BLaER1 treated with 17β-estradiol and CSF1 and Interleukin-3, amounts not matched to agents 10 nM and 100 nM (cell line): Measurements from ENCODE around the gene MRPL48.
A peak's percentile ranks its signal among the peaks of the same experiment; 100 is the strongest.

Experiments
- H3K27ac ChIP-seq, 11 experiments: shearing (Covaris generic); formaldehyde crosslinking; 2 replicates each; pipeline ENCODE4 v1.8.1; 2022
- H3K27me3 ChIP-seq, 11 experiments: shearing (Covaris generic); formaldehyde crosslinking; 2 replicates each; pipeline ENCODE4 v1.8.1; 2022
- H3K36me3 ChIP-seq, 11 experiments: shearing (Covaris generic); formaldehyde crosslinking; 2 replicates each; pipeline ENCODE4 v1.8.1; 2022
- H3K4me1 ChIP-seq, 10 experiments: shearing (Covaris generic); formaldehyde crosslinking; 2 replicates each; pipeline ENCODE4 v1.8.1; 2022
- H3K4me2 ChIP-seq, 11 experiments: shearing (Covaris generic); formaldehyde crosslinking; 2 replicates each; pipeline ENCODE4 v1.8.1; 2022
- H3K4me3 ChIP-seq, 10 experiments: shearing (Covaris generic); formaldehyde crosslinking; 2 replicates each; pipeline ENCODE4 v1.8.1; 2022
- H3K9ac ChIP-seq, 11 experiments: shearing (Covaris generic); formaldehyde crosslinking; 2 replicates each; pipeline ENCODE4 v1.8.1; 2022
- H3K9me3 ChIP-seq, 11 experiments: shearing (Covaris generic); formaldehyde crosslinking; replicated peaks in 1 of 11; 2 replicates each; pipeline ENCODE4 v1.8.1; 2022
- H4K20me1 ChIP-seq, 11 experiments: shearing (Covaris generic); formaldehyde crosslinking; 2 replicates each; pipeline ENCODE4 v1.8.1; 2022
- Cebpa-rat ChIP-seq, 11 experiments: shearing (Covaris generic); IDR thresholded peaks; 2 replicates each; pipeline ENCODE4 v1.8.1; 2022

Gene MRPL48

GRCh38 chr11:73800276-73800806 lies 12.7 kb downstream of the MRPL48 start:
- H3K9ac ChIP-seq = no peak overlapping the region
- no peak overlapping the region for H3K27ac ChIP-seq
- H3K4me2 ChIP-seq = no peak overlapping the region
- TF ChIP-seq Cebpa-rat (IDR thresholded peaks at IDR 0.05) = no peak
- H3K4me1 ChIP-seq = peaks cover 0 to 3% (median 0%) of the 10 kb centered on the region in 10 experiments; a peak in 2 of 20 replicates
- no peaks in the 10 kb centered on the region for H3K27me3 ChIP-seq
- peaks cover 12 to 41% (median 22%) of the 10 kb centered on the region in 11 experiments for H3K36me3 ChIP-seq
- peaks cover 0 to 63% (median 6%) of the 10 kb centered on the region in 11 experiments; a peak in 8 of 22 replicates for H4K20me1 ChIP-seq
- no peaks in the 10 kb centered on the region for H3K9me3 ChIP-seq
- no peak overlapping the region for H3K4me3 ChIP-seq

GRCh38 chr11:73801136-73801535 lies 13.5 kb downstream of the MRPL48 start:
- Histone ChIP-seq H3K4me3 (no peak overlapping the region), H3K4me2 (no peak overlapping the region), H3K27ac (no peak overlapping the region), H3K27me3 (no peaks in the 10 kb centered on the region), H4K20me1 (peaks cover 0 to 59% (median 4%) of the 10 kb centered on the region in 11 experiments; a peak in 8 of 22 replicates), H3K4me1 (peaks cover 0 to 3% (median 0%) of the 10 kb centered on the region in 10 experiments; a peak in 2 of 20 replicates), H3K9me3 (no peaks in the 10 kb centered on the region), H3K9ac (no peak overlapping the region), H3K36me3 (peaks cover 15 to 45% (median 26%) of the 10 kb centered on the region in 11 experiments)
- TF ChIP-seq Cebpa-rat (IDR thresholded peaks at IDR 0.05) = no peak

DNA sequence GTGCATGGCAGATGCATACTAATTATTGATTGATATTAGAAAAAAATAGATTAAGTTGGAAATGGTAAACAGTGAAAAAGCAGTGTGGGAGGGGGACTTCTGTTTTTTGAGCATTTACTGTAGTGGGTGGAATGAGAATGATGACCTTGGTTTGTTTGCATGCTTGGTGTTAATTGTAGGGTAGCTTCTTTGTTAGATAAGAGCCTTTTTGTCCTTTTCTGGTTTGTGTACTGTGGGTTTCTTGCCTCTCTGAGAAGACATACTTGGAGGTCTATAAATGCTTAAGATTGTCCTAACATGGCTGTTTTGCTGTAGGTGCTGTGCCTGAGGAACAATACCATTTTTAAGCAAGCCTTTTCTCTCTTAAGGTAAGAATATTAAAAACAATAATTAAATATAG lies 17.0 kb downstream of the MRPL48 start:
- Histone ChIP-seq H3K9ac (no peak overlapping the region), H3K4me2 (no peak overlapping the region), H3K4me1 (peaks cover 0 to 3% (median 0%) of the 10 kb centered on the region in 10 experiments; a peak in 2 of 20 replicates), H3K27ac (no peak overlapping the region), H3K27me3 (no peaks in the 10 kb centered on the region), H4K20me1 (peaks cover 0 to 23% (median 0%) of the 10 kb centered on the region in 11 experiments; a peak in 4 of 22 replicates), H3K9me3 (peaks cover 0 to 8% (median 0%) of the 10 kb centered on the region in 11 experiments; a peak in 3 of 22 replicates), H3K4me3 (no peak overlapping the region), H3K36me3 (peaks cover 25 to 56% (median 43%) of the 10 kb centered on the region in 11 experiments)
- TF ChIP-seq Cebpa-rat (IDR thresholded peaks at IDR 0.05) = no peak

GRCh38 chr11:73808052-73808451 lies 20.4 kb downstream of the MRPL48 start:
- H3K36me3 ChIP-seq = peaks cover 31 to 71% (median 51%) of the 10 kb centered on the region in 11 experiments
- H3K9ac ChIP-seq = no peak overlapping the region
- H4K20me1 ChIP-seq = peaks cover 0 to 9% (median 0%) of the 10 kb centered on the region in 11 experiments; a peak in 2 of 22 replicates
- H3K4me3 ChIP-seq = no peak overlapping the region
- H3K4me2 ChIP-seq = no peak overlapping the region
- H3K27me3 ChIP-seq = no peaks in the 10 kb centered on the region
- H3K9me3 ChIP-seq = peaks cover 0 to 8% (median 0%) of the 10 kb centered on the region in 11 experiments; a peak in 3 of 22 replicates
- no peak for TF ChIP-seq Cebpa-rat (IDR thresholded peaks at IDR 0.05)
- H3K4me1 ChIP-seq = no peaks in the 10 kb centered on the region
- no peak overlapping the region for H3K27ac ChIP-seq

GRCh38 chr11:73810637-73811036 lies 23.0 kb downstream of the MRPL48 start:
- peaks cover 30 to 59% (median 49%) of the 10 kb centered on the region in 11 experiments for H3K36me3 ChIP-seq
- H3K9me3 ChIP-seq = peaks cover 0 to 8% (median 0%) of the 10 kb centered on the region in 11 experiments; a peak in 3 of 22 replicates
- H3K27me3 ChIP-seq = no peaks in the 10 kb centered on the region
- H4K20me1 ChIP-seq = no peaks in the 10 kb centered on the region
- no peak for TF ChIP-seq Cebpa-rat (IDR thresholded peaks at IDR 0.05)
- H3K27ac ChIP-seq = no peak overlapping the region
- H3K9ac ChIP-seq = no peak overlapping the region
- H3K4me2 ChIP-seq = no peak overlapping the region
- no peak overlapping the region for H3K4me3 ChIP-seq
- H3K4me1 ChIP-seq = no peaks in the 10 kb centered on the region

DNA sequence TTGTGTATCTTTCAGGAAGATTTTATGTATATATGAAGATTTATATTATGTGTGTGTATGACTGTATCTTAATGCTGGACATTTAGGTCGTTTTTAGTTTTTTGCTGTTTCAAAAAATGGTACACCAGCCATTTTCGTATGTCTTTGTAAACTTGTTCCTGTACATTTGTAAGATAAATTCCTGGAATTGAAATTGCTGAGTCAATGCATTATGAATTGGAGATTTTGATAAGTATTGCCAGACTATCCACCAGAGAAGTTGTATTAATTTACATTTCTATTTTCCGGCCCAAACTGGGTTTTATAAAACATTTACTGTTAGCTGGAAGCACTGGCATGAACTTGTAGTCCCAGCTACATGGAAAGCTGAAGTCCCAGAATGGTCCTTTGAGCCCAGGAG lies 24.6 kb downstream of the MRPL48 start:
- Histone ChIP-seq H3K36me3 (peaks cover 29 to 54% (median 48%) of the 10 kb centered on the region in 11 experiments), H3K4me2 (no peak overlapping the region), H3K9me3 (peaks cover 11 to 21% (median 12%) of the 10 kb centered on the region in 11 experiments; a peak in 21 of 22 replicates), H3K27me3 (no peaks in the 10 kb centered on the region), H3K4me1 (no peaks in the 10 kb centered on the region), H3K27ac (no peak overlapping the region), H3K9ac (no peak overlapping the region), H3K4me3 (no peak overlapping the region), H4K20me1 (no peaks in the 10 kb centered on the region)
- TF ChIP-seq Cebpa-rat (IDR thresholded peaks at IDR 0.05) = no peak

DNA sequence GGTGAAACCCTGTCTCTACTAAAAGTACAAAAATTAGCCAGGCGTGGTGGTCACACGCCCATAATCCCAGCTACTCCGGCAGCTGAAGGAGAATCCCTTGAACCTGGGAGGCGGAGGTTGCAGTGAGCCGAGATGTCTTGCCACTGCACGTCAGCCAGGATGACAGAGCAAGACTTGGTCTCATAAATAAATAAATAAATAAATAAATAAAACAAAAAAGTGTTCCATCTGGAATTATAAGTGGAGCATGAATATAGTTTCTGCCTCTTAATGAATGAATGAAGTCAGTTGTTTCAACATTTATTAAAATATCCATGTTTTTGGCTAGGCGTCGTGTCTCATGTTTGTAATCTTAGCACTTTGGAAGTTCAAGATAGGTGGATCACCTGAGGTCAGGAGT lies 27.1 kb downstream of the MRPL48 start:
- Histone ChIP-seq H3K27me3 (no peaks in the 10 kb centered on the region), H4K20me1 (no peaks in the 10 kb centered on the region), H3K9ac (no peak overlapping the region), H3K27ac (no peak overlapping the region), H3K36me3 (peaks cover 8 to 39% (median 28%) of the 10 kb centered on the region in 11 experiments), H3K4me2 (no peak overlapping the region), H3K4me1 (peaks cover 0 to 10% (median 0%) of the 10 kb centered on the region in 10 experiments; a peak in 3 of 20 replicates), H3K4me3 (no peak overlapping the region), H3K9me3 (peaks cover 11 to 18% (median 12%) of the 10 kb centered on the region in 11 experiments; a peak in 21 of 22 replicates)
- TF ChIP-seq Cebpa-rat (IDR thresholded peaks at IDR 0.05) = no peak

GRCh38 chr11:73818846-73819245 lies 31.2 kb downstream of the MRPL48 start:
- Histone ChIP-seq H3K9me3 (peaks cover 11 to 22% (median 12%) of the 10 kb centered on the region in 11 experiments; a peak in 21 of 22 replicates), H3K4me2 (0 out of 22 replicates have a peak overlapping the region, but pooled peaks of 1 of the 11 experiments have one; percentile 4), H3K4me1 (peaks cover 0 to 10% (median 0%) of the 10 kb centered on the region in 10 experiments; a peak in 3 of 20 replicates), H3K9ac (no peak overlapping the region), H3K36me3 (peaks cover 8 to 54% (median 38%) of the 10 kb centered on the region in 11 experiments; a peak in 20 of 22 replicates), H3K4me3 (no peak overlapping the region), H3K27ac (no peak overlapping the region), H4K20me1 (no peaks in the 10 kb centered on the region; a peak in 1 of 22 replicates), H3K27me3 (no peaks in the 10 kb centered on the region)
- no peak for TF ChIP-seq Cebpa-rat (IDR thresholded peaks at IDR 0.05)

DNA sequence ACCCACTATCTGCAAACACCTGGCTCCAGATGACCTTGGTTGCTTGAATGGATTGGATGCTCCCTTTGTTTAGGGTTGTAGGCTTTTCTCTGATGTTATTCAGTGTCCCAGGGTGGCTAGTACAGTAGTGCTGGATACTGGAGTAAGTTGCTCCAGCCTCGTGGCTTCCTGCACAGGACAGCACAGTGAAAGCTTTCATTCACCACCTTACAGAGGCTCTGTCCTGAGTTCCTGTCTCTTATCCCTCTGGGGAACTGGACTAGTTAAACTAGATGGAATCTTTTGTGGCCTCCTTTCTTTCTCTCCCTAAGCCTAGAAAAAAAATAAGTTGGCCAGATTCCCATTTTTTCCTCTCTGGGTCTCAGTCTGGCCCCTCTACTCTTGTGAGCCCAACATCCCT lies 42.6 kb downstream of the MRPL48 start:
- H3K27ac ChIP-seq = no peak overlapping the region
- no peaks in the 10 kb centered on the region for H3K27me3 ChIP-seq
- H3K36me3 ChIP-seq = peaks cover 44 to 94% (median 71%) of the 10 kb centered on the region in 11 experiments
- no peak overlapping the region for H3K4me3 ChIP-seq
- H3K9ac ChIP-seq = no peak overlapping the region
- H3K9me3 ChIP-seq = no peaks in the 10 kb centered on the region
- peaks cover 0 to 15% (median 10%) of the 10 kb centered on the region in 10 experiments; a peak in 11 of 20 replicates for H3K4me1 ChIP-seq
- no peaks in the 10 kb centered on the region for H4K20me1 ChIP-seq
- no peak for TF ChIP-seq Cebpa-rat (IDR thresholded peaks at IDR 0.05)
- H3K4me2 ChIP-seq = no peak overlapping the region
